Hepatocyte (in vitro differentiated cells): ENCODE results near the gene HELZ2.

Experiments used
- CTCF ChIP-seq: fragments of 200-600 bp; sonication (generic); IDR thresholded peaks from 2 replicates; pipeline ENCODE4 v1.5.1; 2016; ENCODE audit warnings: antibody characterized with exemption, mild to moderate bottlenecking; ENCODE audit not compliant: poor library complexity
- EZH2 ChIP-seq: fragments of 200-600 bp; sonication (generic); IDR thresholded peaks from 2 replicates; pipeline ENCODE4 v1.6.1; 2016; ENCODE audit warnings: antibody characterized with exemption, mild to moderate bottlenecking, borderline replicate concordance
- EZH2phosphoT487 ChIP-seq: fragments of 200-600 bp; sonication (generic); IDR thresholded peaks from one replicate; pipeline ENCODE4 v1.6.1; 2018; ENCODE audit warnings: antibody characterized with exemption, mild to moderate bottlenecking, low read depth, moderate library complexity; ENCODE audit not compliant: unreplicated experiment, severe bottlenecking

- no peak for TF ChIP-seq CTCF
- no peak for TF ChIP-seq EZH2
- TF ChIP-seq EZH2phosphoT487, result no peak
Observed at GRCh38 chr20:63556873-63557478, 17.1 kb downstream of the HELZ2 start.
